Epidermal melanocyte (primary cell): Measurements from ENCODE around the gene INPP5F.
"Not testable (repeated sequence)": the region's sequence is repeated elsewhere in the genome, so short reads cannot be mapped to it uniquely, and the experiment has no call there.

ENCODE experiments used
- DNase-seq: peaks from one replicate; pipeline ENCODE4 v3.0.0; 2011; ENCODE audit warnings: low spot score; ENCODE audit not compliant: insufficient read length

INPP5F gene

GRCh38 chr10:119862524-119862923 is 136.7 kb downstream of the INPP5F start:
- DNase-seq: no peak

GRCh38 chr10:119863951-119864565 is 138.2 kb downstream of the INPP5F start:
- no peak for DNase-seq

- DNase-seq: no peak
Measured at GRCh38 chr10:119865699-119866240, 139.9 kb downstream of the INPP5F start.

GRCh38 chr10:119867317-119867716 is 141.5 kb downstream of the INPP5F start:
- DNase-seq: no peak

- DNase-seq: not testable (repeated sequence)
Measured at GRCh38 chr10:119869398-119869797, 143.5 kb downstream of the INPP5F start.

DNA sequence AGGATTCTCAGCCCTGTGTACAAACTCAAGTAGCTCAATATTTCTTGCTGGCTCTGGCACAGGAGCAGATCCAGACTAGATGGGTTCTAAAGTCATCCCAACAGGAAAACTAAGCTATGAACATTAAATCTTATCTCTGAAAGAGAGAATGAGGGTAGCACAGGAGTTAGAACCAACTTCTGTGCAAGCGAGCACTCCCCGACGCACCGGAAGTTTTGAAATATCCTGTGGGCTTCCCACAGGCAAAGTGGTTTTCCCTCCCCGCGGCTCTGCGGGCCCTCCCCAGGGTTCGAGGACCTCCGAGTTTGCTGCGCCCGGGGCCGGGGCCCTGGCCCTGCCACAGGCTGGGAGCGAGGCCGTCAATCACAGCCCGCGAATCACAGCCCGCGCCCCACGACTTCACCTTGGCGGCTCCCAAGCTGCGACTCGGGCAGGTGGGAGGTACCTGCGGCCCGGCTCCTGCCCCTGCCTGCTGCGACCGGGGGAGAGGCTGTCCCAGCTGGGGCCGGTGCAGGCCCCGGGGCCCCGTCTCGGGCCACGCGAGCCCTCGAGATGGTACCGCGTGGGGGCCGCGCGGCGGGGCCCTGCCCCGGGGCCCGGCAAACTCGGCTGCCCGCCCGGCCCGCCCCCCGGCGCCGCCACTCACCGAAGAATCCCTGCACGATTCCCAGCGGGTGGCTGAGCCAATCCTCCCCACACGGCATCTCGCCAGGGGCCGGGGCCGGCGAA is 146.2 kb downstream of the INPP5F start:
- DNase-seq: no peak

DNA sequence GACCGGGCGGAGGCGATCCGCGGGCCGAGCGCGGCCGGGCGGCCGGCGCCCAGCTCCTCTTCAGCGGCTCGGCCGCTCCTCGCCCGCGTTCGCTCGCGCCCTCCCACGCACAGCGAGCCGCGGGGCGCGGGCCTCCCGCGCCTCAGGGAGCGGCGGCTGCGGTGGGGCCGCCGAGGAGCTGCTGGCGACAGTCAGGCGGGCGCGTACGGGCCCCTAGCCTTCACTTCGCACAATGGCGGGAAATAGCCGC is 146.7 kb downstream of the INPP5F start, which contains the start of gene MCMBP:
Gene MCMBP (minus strand): TSS at position 234 of the 250 bp plus-strand sequence. CDS start 259 bp downstream, outside the sequence.
- no peak for DNase-seq

- peak; percentile 49 for DNase-seq
Measured at GRCh38 chr10:119872860-119873681, 147.2 kb downstream of the INPP5F start.

GRCh38 chr10:119878524-119878923 is 152.7 kb downstream of the INPP5F start:
- DNase-seq: no peak
